Prostate gland (tissue), 2 donors: Measurements from ENCODE around the gene FBXO47. TPM values are rescaled to one million over a fixed set of nuclear protein-coding genes. Genes with fewer than 3 reads are reported as not detected.

Source experiments
- DNase-seq: peaks from one replicate; pipeline ENCODE4 v3.0.0-alpha.2; 2019; ENCODE audit warnings: low spot score
- H3K27ac ChIP-seq, 2 donors: fragments of 200-600 bp; sonication (generic); 2 replicates each; pipeline ENCODE4 v1.5.1; 2017 to 2019
- H3K27me3 ChIP-seq: fragments of 200-600 bp; sonication (generic); replicated peaks from 2 replicates; pipeline ENCODE4 v1.5.1; 2019; ENCODE audit not compliant: insufficient read depth
- H3K36me3 ChIP-seq, 2 donors: fragments of 200-600 bp; sonication (generic); 1 replicate in 1 of 2; 2 replicates in 1 of 2; pipeline versions ENCODE4 v1.5.1 to v1.8.1; 2017 to 2019
- H3K4me1 ChIP-seq: fragments of 200-600 bp; sonication (generic); replicated peaks from 2 replicates; pipeline ENCODE4 v1.5.1; 2019
- H3K4me3 ChIP-seq, 2 donors: fragments of 200-600 bp; sonication (generic); 2 replicates each; pipeline ENCODE4 v1.5.1; 2017 to 2019
- H3K9me3 ChIP-seq: fragments of 200-600 bp; sonication (generic); 2 replicates; pipeline ENCODE4 v1.5.1; 2017
- POLR2A ChIP-seq: fragments of 450-650 bp; IDR thresholded peaks from one replicate; pipeline ENCODE4 v1.6.1; 2016; ENCODE audit warnings: antibody characterized with exemption, mild to moderate bottlenecking
- POLR2AphosphoS5 ChIP-seq: sonication (generic); formaldehyde crosslinking; IDR thresholded peaks from one replicate; pipeline ENCODE4 v1.6.1; 2017; ENCODE audit warnings: antibody characterized with exemption
- WGBS: methylation state at CpG from one replicate; pipeline ENCODE4 v1.1.5; 2018; 5-methylcytosine and 5-hydroxymethylcytosine counted together
- intact Hi-C: fragments of 100-400 bp; cut with DNase I; formaldehyde crosslinking; loops from one replicate; pipeline ENCODE4 v1.14.2; 2022
- total RNA-seq, 2 donors: library from RNA; depleted of rRNA; stranded (reverse); fragments of >200 nt; gene quantifications; one replicate each; pipeline ENCODE4 v1.1.0, GENCODE V29; 2016
- TF ChIP-seq, protein P1 (sequence below), 4 experiments: fragments of 200-600 bp in 2 of 4; fragments of 450-650 bp in 2 of 4; sonication (generic) in 2 of 4; IDR thresholded peaks; 1 replicate in 3 of 4; 2 replicates in 1 of 4; pipeline ENCODE4 v1.5.1; 2016 to 2019; ENCODE audit warnings: antibody characterized with exemption in 4 of 4, mild to moderate bottlenecking in 2 of 4, moderate library complexity in 2 of 4

FBXO47 gene
- total RNA-seq, 2 donors from 2014 or later = 5.1 TPM; not detected in 1

DNA sequence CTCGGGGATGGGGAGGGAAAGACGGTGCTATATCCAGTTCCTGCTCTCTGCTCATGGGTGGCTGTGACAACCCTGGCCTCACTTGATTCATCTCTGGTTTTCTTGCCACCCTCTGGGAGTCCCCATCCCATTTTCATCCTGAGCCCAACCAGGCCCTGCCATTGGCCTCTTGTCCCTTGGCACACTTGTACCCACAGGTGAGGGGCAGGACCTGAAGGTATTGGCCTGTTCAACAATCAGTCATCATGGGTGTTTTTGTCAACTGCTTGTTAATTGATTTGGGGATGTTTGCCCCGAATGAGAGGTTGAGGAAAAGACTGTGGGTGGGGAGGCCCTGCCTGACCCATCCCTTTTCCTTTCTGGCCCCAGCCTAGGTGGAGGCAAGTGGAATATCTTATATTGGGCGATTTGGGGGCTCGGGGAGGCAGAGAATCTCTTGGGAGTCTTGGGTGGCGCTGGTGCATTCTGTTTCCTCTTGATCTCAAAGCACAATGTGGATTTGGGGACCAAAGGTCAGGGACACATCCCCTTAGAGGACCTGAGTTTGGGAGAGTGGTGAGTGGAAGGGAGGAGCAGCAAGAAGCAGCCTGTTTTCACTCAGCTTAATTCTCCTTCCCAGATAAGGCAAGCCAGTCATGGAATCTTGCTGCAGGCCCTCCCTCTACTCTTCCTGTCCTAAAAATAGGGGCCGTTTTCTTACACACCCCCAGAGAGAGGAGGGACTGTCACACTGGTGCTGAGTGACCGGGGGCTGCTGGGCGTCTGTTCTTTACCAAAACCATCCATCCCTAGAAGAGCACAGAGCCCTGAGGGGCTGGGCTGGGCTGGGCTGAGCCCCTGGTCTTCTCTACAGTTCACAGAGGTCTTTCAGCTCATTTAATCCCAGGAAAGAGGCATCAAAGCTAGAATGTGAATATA lies 46.6 kb downstream of the FBXO47 start:
- intact Hi-C loops = no loop called here
- H3K9me3 ChIP-seq = no peaks in the 10 kb centered on the region
- no peak overlapping the region for H3K4me3 ChIP-seq
- H3K36me3 ChIP-seq = peaks cover 0 to 4% of the 10 kb centered on the region in 2 donors
- 70% methylated on average over 9 of the region's 9 CpGs for WGBS
- TF ChIP-seq, protein P1, sequence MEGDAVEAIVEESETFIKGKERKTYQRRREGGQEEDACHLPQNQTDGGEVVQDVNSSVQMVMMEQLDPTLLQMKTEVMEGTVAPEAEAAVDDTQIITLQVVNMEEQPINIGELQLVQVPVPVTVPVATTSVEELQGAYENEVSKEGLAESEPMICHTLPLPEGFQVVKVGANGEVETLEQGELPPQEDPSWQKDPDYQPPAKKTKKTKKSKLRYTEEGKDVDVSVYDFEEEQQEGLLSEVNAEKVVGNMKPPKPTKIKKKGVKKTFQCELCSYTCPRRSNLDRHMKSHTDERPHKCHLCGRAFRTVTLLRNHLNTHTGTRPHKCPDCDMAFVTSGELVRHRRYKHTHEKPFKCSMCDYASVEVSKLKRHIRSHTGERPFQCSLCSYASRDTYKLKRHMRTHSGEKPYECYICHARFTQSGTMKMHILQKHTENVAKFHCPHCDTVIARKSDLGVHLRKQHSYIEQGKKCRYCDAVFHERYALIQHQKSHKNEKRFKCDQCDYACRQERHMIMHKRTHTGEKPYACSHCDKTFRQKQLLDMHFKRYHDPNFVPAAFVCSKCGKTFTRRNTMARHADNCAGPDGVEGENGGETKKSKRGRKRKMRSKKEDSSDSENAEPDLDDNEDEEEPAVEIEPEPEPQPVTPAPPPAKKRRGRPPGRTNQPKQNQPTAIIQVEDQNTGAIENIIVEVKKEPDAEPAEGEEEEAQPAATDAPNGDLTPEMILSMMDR (IDR thresholded peaks at IDR 0.05) = no peak
- TF ChIP-seq POLR2AphosphoS5 = no peak
- TF ChIP-seq POLR2A = no peak
- DNase-seq = no peak
- H3K27ac ChIP-seq = no peak overlapping the region
- no peaks in the 10 kb centered on the region for H3K4me1 ChIP-seq
- H3K27me3 ChIP-seq = no peaks in the 10 kb centered on the region

GRCh38 chr17:38919316-38920078 lies 47.7 kb downstream of the FBXO47 start:
- Histone ChIP-seq H3K27me3 (no peaks in the 10 kb centered on the region), H3K36me3 (peaks cover 0 to 12% of the 10 kb centered on the region in 2 donors), H3K4me3 (no peak overlapping the region), H3K9me3 (no peaks in the 10 kb centered on the region), H3K27ac (no peak overlapping the region), H3K4me1 (no peaks in the 10 kb centered on the region)
- DNase-seq = no peak
- 97% methylated on average over 16 of the region's 16 CpGs for WGBS
- intact Hi-C loops = no loop called here
- TF ChIP-seq, protein P1 (IDR thresholded peaks at IDR 0.05) = no peak
- TF ChIP-seq POLR2AphosphoS5 (no peak), POLR2A (no peak)

- Histone ChIP-seq H3K36me3 (peaks cover 0 to 12% of the 10 kb centered on the region in 2 donors), H3K27me3 (no peaks in the 10 kb centered on the region), H3K4me3 (no peak overlapping the region), H3K27ac (no peak overlapping the region), H3K9me3 (no peaks in the 10 kb centered on the region), H3K4me1 (no peaks in the 10 kb centered on the region)
- intact Hi-C loops = no loop called here
- TF ChIP-seq POLR2AphosphoS5 = no peak
- no peak for TF ChIP-seq POLR2A
- TF ChIP-seq, protein P1 (IDR thresholded peaks at IDR 0.05) = no peak
- no peak for DNase-seq
- WGBS = 96% methylated on average over 5 of the region's 5 CpGs
Observed at GRCh38 chr17:38918916-38919315, 48.3 kb downstream of the FBXO47 start.

- WGBS = 70% methylated on average over 37 of the region's 37 CpGs
- peaks cover 0 to 12% of the 10 kb centered on the region in 2 donors for H3K36me3 ChIP-seq
- TF ChIP-seq, protein P1 (IDR thresholded peaks at IDR 0.05) = no peak
- TF ChIP-seq POLR2AphosphoS5 (no peak), POLR2A (no peak)
- no peaks in the 10 kb centered on the region for H3K4me1 ChIP-seq
- H3K27me3 ChIP-seq = no peaks in the 10 kb centered on the region
- no peak overlapping the region for H3K27ac ChIP-seq
- intact Hi-C loops = no loop called here
- no peak for DNase-seq
- H3K4me3 ChIP-seq = no peak overlapping the region
- no peaks in the 10 kb centered on the region for H3K9me3 ChIP-seq
Observed at GRCh38 chr17:38918129-38918913, 48.9 kb downstream of the FBXO47 start.
